ENCODE data around the gene SLC4A5.
A peak's percentile ranks its signal among the peaks of the same experiment; 100 is the strongest.

GRCh38 chr2:74391580-74392448, 48.6 kb upstream of the SLC4A5 start:
- TF ChIP-seq, protein P1, sequence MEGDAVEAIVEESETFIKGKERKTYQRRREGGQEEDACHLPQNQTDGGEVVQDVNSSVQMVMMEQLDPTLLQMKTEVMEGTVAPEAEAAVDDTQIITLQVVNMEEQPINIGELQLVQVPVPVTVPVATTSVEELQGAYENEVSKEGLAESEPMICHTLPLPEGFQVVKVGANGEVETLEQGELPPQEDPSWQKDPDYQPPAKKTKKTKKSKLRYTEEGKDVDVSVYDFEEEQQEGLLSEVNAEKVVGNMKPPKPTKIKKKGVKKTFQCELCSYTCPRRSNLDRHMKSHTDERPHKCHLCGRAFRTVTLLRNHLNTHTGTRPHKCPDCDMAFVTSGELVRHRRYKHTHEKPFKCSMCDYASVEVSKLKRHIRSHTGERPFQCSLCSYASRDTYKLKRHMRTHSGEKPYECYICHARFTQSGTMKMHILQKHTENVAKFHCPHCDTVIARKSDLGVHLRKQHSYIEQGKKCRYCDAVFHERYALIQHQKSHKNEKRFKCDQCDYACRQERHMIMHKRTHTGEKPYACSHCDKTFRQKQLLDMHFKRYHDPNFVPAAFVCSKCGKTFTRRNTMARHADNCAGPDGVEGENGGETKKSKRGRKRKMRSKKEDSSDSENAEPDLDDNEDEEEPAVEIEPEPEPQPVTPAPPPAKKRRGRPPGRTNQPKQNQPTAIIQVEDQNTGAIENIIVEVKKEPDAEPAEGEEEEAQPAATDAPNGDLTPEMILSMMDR (conservative IDR thresholded peaks at IDR 0.05): peak; percentile 99
- TF ChIP-seq EZH2 (IDR thresholded peaks at IDR 0.05; ENCODE audit: low read depth): no peak
